Nucleus accumbens (tissue), 56 donors: ENCODE measurements around the gene CETN1.

Source experiments
- DNase-seq, 56 donors: peaks; one replicate each; lab custom pipeline; 2025; lab: John Stamatoyannopoulos, UW

The CETN1 gene

GRCh38 chr18:618618-619017, 38.4 kb downstream of the CETN1 start:
- DNase-seq: no peak

- DNase-seq: no peak
Measured at GRCh38 chr18:621291-622043, 41.3 kb downstream of the CETN1 start.

GRCh38 chr18:622289-622688, 42.1 kb downstream of the CETN1 start:
- DNase-seq: no peak

GRCh38 chr18:623761-624620, 43.8 kb downstream of the CETN1 start:
- peak in 49 of 56 donors; percentile 7 to 87 (median 46) for DNase-seq

GRCh38 chr18:627231-627630, 47.1 kb downstream of the CETN1 start:
- DNase-seq: no peak

- no peak for DNase-seq
Measured at GRCh38 chr18:629269-630150, 49.3 kb downstream of the CETN1 start.

- no peak for DNase-seq
Measured at GRCh38 chr18:631560-631959, 51.4 kb downstream of the CETN1 start.
